OCI-LY7 (cell line): ENCODE data around the gene UPB1. TPM values are rescaled to one million over a fixed set of nuclear protein-coding genes. Genes with fewer than 3 reads are reported as not detected.

ENCODE experiments used
- BruUV-seq: library from RNA; stranded (reverse); fragments of 400-500 nt; replicated peaks from 2 replicates; lab custom pipeline; 2021; lab: Mats Ljungman, UMichigan
- CTCF ChIA-PET: fragments of 300-600 bp; sonication (Branson Sonifier 250); formaldehyde crosslinking; loops from one replicate; lab custom pipeline; 2022; ENCODE audit warnings: antibody characterized with exemption; ENCODE audit not compliant: unreplicated experiment; lab: Charles Lee
- POLR2A ChIA-PET: fragments of 300-600 bp; sonication (Branson Sonifier 250); formaldehyde crosslinking; loops from one replicate; lab custom pipeline; 2022; ENCODE audit warnings: antibody characterized with exemption; lab: Charles Lee
- DNase-seq: peaks from one replicate; pipeline ENCODE4 v3.0.0-alpha.2; 2015; ENCODE audit warnings: low spot score
- H2AFZ ChIP-seq: fragments of 200-600 bp; sonication (generic), shearing (Covaris generic); 2 replicates; pipeline ENCODE4 v1.6.1; 2014; ENCODE audit warnings: mild to moderate bottlenecking, antibody characterized with exemption, low read length, moderate library complexity
- H3K27ac ChIP-seq: fragments of 200-600 bp; sonication (generic); 2 replicates; pipeline ENCODE4 v1.5.1; 2014; ENCODE audit warnings: mixed run types, low read depth, mild to moderate bottlenecking, moderate library complexity, low read length, inconsistent platforms; ENCODE audit not compliant: poor library complexity, severe bottlenecking
- H3K36me3 ChIP-seq: fragments of 200-600 bp; sonication (generic); 2 replicates; pipeline ENCODE4 v1.6.1; 2014; ENCODE audit warnings: mild to moderate bottlenecking, antibody characterized with exemption, low read length, moderate library complexity, mixed read lengths; ENCODE audit not compliant: insufficient read depth
- H3K4me1 ChIP-seq: fragments of 200-600 bp; sonication (generic); 2 replicates; pipeline ENCODE4 v1.5.1; 2014; ENCODE audit warnings: mild to moderate bottlenecking, low read length; ENCODE audit not compliant: insufficient read depth, poor library complexity, severe bottlenecking
- H3K4me2 ChIP-seq: fragments of 200-600 bp; sonication (generic); 2 replicates; pipeline ENCODE4 v1.6.1; 2014; ENCODE audit warnings: mild to moderate bottlenecking, low read length
- H3K4me3 ChIP-seq: fragments of 200-600 bp; sonication (generic); 2 replicates; pipeline ENCODE4 v1.5.1; 2014; ENCODE audit warnings: mild to moderate bottlenecking, low read depth, low read length; ENCODE audit not compliant: poor library complexity, severe bottlenecking
- H3K79me2 ChIP-seq: fragments of 200-600 bp; sonication (generic); 2 replicates; pipeline ENCODE4 v1.6.1; 2016; ENCODE audit warnings: low read depth, mild to moderate bottlenecking, low read length, moderate library complexity, mixed read lengths; ENCODE audit not compliant: insufficient read depth
- H3K9me2 ChIP-seq: fragments of 200-600 bp; sonication (generic); 2 replicates; pipeline ENCODE4 v1.6.1; 2016; ENCODE audit warnings: mild to moderate bottlenecking, low read length, mixed read lengths; ENCODE audit not compliant: insufficient read depth
- H3K9me3 ChIP-seq: fragments of 200-600 bp; sonication (generic); 2 replicates; pipeline ENCODE4 v1.6.1; 2014; ENCODE audit warnings: mild to moderate bottlenecking, mixed run types, low read length, mixed read lengths
- H4K20me1 ChIP-seq: fragments of 200-600 bp; sonication (generic); 2 replicates; pipeline ENCODE4 v1.6.1; 2014; ENCODE audit warnings: mild to moderate bottlenecking, antibody characterized with exemption, low read length, moderate library complexity, mixed read lengths; ENCODE audit not compliant: insufficient read depth
- CTCF ChIP-seq: fragments of 200-600 bp; sonication (generic); conservative IDR thresholded peaks from 2 replicates; pipeline ENCODE4 v1.5.1; 2014; ENCODE audit warnings: mild to moderate bottlenecking, antibody characterized with exemption, low read length, moderate library complexity, mixed read lengths
- EZH2phosphoT487 ChIP-seq: fragments of 200-600 bp; sonication (generic); IDR thresholded peaks from 2 replicates; pipeline ENCODE4 v1.6.1; 2018; ENCODE audit warnings: low read depth, borderline replicate concordance, mild to moderate bottlenecking, mixed run types, antibody characterized with exemption, low read length, moderate library complexity, mixed read lengths
- intact Hi-C: fragments of 100-400 bp; cut with micrococcal nuclease; formaldehyde crosslinking; loops from one replicate; pipeline ENCODE4 v1.10.0; 2022; ENCODE audit not compliant: unreplicated experiment
- total RNA-seq, 2 experiments: library from RNA; depleted of rRNA in 1 of 2; stranded (reverse); fragments of >200 nt in 1 of 2; shearing (Covaris generic) in 1 of 2; gene quantifications; 2 replicates each; pipeline ENCODE4 v1.2.3, GENCODE V29; 2014 to 2022

Gene UPB1
- total RNA-seq, 2 experiments from 2014 or later = 0.69 to 0.70 TPM

DNA sequence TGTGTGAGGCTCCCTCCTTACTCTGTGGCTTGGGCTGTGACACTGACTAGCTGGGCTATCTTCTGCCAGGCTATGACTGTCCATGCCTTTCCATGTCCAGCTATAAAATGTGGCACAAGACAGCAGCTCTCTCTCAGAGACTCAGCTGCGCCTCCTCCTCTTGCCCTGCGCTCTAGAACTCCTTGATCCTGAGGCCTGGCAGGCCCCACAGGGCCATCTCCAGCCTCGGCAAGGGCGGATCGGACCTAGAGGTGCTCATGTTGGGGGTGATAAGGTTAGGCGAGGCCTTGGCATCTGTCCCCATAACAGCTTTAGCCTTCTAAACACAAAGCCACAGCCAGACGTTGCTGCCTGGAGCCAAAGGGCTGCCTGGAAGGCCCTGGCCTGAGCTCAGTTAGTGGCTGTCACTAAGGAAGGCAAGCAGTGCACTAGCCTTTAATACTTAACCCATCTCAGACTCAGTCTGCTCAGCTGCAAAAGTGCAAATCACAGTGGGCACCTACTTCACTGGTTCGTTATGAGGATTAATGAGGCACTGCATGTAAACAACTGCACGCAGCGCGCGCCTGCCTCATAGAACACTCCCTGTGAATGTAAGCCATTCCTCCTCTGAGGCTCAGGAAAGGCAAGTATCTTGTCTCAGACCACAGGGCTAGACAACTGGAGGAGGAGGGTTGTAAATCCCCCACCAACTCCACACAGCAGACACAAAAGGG is 58.6 kb downstream of the UPB1 start:
- intact Hi-C loops = no loop called here
- Histone ChIP-seq H3K36me3 (peaks cover 50% of the 10 kb centered on the region), H3K4me3 (peak overlapping the region; percentile 96), H3K27ac (peak overlapping the region; percentile 76), H2AFZ (no peak overlapping the region), H3K9me3 (no peaks in the 10 kb centered on the region), H3K4me1 (peaks cover 53% of the 10 kb centered on the region), H3K9me2 (no peaks in the 10 kb centered on the region), H3K4me2 (peak overlapping the region; percentile 80), H3K79me2 (peaks cover 62% of the 10 kb centered on the region), H4K20me1 (peaks cover 24% of the 10 kb centered on the region)
- peak; percentile 29 for DNase-seq
- CTCF ChIA-PET = no interaction called here
- TF ChIP-seq EZH2phosphoT487 (no peak), CTCF (no peak)
- POLR2A ChIA-PET = interaction anchor here (0.6 to 1.9 kb wide), 3 partner anchors 22 to 124 kb away, joined by 3 to 7 read pairs (median 3); no protein-coding TSS in a partner anchor
- BruUV-seq = no TSS peak

DNA sequence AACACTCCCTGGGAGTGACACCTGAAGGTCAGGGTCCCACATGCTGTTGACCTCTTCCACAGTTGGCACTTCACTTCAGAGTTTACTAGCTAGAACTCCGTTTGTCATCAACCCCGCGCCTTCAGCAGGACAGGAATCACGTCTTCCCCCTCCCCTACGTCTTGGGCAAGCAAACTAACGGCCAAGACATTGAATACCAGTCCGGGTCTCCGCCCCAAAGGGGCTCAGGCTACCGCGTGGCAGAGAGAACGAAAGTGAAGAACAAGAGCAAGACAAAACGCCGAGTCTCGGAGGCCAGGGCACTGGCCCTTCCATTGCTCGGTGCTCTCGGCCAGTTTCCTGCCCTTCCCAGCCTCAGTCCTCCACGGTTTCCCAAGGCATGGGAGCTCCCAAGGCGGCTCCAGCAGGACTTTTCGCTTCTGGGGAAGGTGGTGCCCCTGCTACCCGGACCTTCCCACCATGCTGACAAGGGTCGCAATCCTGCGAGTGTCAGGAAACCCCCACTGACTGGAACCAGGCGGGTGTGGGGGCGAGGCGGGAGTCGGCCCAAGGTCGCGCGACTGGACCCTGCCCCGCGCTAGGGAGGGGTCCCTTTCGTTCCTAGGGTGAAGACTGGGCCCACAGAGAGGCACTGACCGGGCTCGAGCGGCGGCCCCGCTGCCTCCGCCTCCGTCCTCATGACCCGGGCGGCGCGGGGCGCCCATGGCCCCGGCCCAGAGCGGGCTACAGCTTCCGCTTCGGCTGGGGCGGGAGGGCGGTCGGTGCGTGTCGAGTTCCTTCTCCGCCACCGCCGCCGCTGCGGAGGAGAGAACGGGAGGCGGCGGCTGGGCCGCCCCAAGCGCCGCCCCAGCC is 59.4 kb downstream of the UPB1 start, which contains the start of gene GUCD1:
Gene GUCD1, minus strand, starts transcription at position 826 of the 852 bp plus-strand sequence. Its CDS starts 147 bp downstream, at position 679.
- H3K36me3 ChIP-seq = peaks cover 57% of the 10 kb centered on the region
- peaks cover 61% of the 10 kb centered on the region for H3K4me1 ChIP-seq
- peak; percentile 50 for DNase-seq
- intact Hi-C loops = loop anchor here (1.0 kb wide), 1 partner anchor 120 kb away; no protein-coding TSS in a partner anchor
- BruUV-seq = no TSS peak
- H2AFZ ChIP-seq = peak within 1 kb of the TSS; percentile 79; the same call in 1 of the 2 replicates
- peak within 1 kb of the TSS; percentile 96 for H3K4me3 ChIP-seq
- H3K79me2 ChIP-seq = peaks cover 70% of the 10 kb centered on the region
- TF ChIP-seq CTCF = no peak
- TF ChIP-seq EZH2phosphoT487 = no peak
- ChIA-PET POLR2A (interaction anchor here (0.6 to 1.6 kb wide), 5 partner anchors 21 to 109 kb away, joined by 3 to 7 read pairs (median 3); no protein-coding TSS in a partner anchor), CTCF (no interaction called here)
- H4K20me1 ChIP-seq = peaks cover 30% of the 10 kb centered on the region
- H3K9me3 ChIP-seq = no peaks in the 10 kb centered on the region
- peak within 1 kb of the TSS; percentile 87 for H3K27ac ChIP-seq
- H3K9me2 ChIP-seq = no peaks in the 10 kb centered on the region
- peak within 1 kb of the TSS; percentile 96 for H3K4me2 ChIP-seq
